Mammary epithelial cell (primary cell): ENCODE measurements around the gene STAT5B.
A peak's percentile ranks its signal among the peaks of the same experiment; 100 is the strongest.

ENCODE experiments used
- CTCF ChIP-seq, 2 donors: IDR thresholded peaks in 1 of 2; conservative IDR thresholded peaks in 1 of 2; 2 replicates each; pipeline ENCODE4 v1.5.1; 2011 to 2012; ENCODE audit warnings: inconsistent platforms in 2 of 2, low read length in 2 of 2, mild to moderate bottlenecking in 2 of 2, control low read depth in 1 of 2, low read depth in 1 of 2; ENCODE audit not compliant: insufficient read depth in 1 of 2; ENCODE audit errors: extremely low read depth in 1 of 2
- EZH2 ChIP-seq: IDR thresholded peaks from 2 replicates; pipeline ENCODE4 v1.6.1; 2012; ENCODE audit warnings: low read length, inconsistent platforms, borderline replicate concordance

DNA sequence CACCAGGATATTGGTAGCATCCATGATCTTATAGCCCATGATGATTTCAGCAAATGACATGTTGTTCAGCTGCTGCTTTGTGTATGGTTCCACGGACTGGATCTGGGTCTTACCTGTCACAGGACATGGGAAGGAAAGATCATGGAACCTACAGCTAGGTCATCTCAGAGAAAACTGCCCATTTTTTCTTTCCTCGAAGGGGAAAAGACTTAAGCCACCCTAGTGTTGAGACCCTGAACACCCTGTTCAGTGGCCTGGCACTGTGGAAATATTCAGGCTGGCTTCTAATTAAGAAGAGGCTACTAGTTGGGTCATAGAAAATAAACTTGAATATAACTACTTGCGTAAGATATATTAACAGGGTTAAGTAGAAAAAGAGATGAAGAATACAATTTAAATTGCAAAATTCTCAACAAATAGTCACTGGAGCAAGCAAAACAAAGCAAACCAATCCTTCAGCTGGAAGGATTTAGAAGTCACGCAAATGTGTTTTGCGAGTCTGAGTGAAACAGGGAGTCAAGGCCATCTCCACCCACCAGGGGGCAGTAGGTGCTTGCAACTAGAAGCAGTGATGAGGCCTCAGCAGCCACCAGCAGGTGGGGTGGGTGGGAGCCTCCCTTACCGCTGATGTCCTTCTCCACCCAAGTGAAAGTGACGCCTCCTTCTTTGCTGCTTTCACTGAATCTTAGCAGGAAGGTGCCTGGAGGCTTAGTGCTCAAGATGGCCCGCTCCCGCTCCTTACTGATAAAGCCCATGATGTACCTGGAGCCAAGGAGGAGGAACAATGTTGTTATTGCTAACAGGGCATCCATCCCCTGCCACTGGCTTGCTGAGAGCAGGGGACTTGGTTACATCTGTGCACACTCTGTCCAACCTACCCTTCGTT, 46.4 kb upstream of the STAT5B start:
- peak; percentile 100 for TF ChIP-seq CTCF (conservative IDR thresholded peaks at IDR 0.05 in 1 of 2, IDR thresholded peaks at IDR 0.05 in 1 of 2; ENCODE audit: extremely low read depth in 1 of 2, insufficient read depth in 1 of 2, low read depth in 1 of 2, low read length in 2 of 2)
- TF ChIP-seq EZH2: no peak
